Effector memory CD4-positive, alpha-beta T cell (primary cell): ENCODE measurements around the gene CCDC152.

ENCODE experiments used
- DNase-seq, 3 donors: peaks; one replicate each; pipeline ENCODE4 v3.0.0-alpha.2; 2020
- H3K27ac ChIP-seq: 2 replicates; pipeline ENCODE4 v1.7.0; 2013; ENCODE audit warnings: mild to moderate bottlenecking, low read length, moderate library complexity; ENCODE audit not compliant: insufficient read depth, poor library complexity, severe bottlenecking
- H3K27me3 ChIP-seq: replicated peaks from 2 replicates; pipeline ENCODE4 v1.7.0; 2013; ENCODE audit warnings: mild to moderate bottlenecking, low read length; ENCODE audit not compliant: insufficient read depth, control insufficient read depth, poor library complexity, severe bottlenecking
- H3K36me3 ChIP-seq: 2 replicates; pipeline ENCODE4 v1.7.0; 2013; ENCODE audit warnings: mild to moderate bottlenecking, low read length, moderate library complexity; ENCODE audit not compliant: control insufficient read depth, insufficient read depth
- H3K4me1 ChIP-seq: 2 replicates; pipeline ENCODE4 v1.7.0; 2013; ENCODE audit warnings: low read length, mild to moderate bottlenecking; ENCODE audit not compliant: control insufficient read depth, insufficient read depth, poor library complexity, severe bottlenecking
- H3K4me3 ChIP-seq: 2 replicates; pipeline ENCODE4 v1.7.0; 2013; ENCODE audit warnings: low read length, low read depth, mild to moderate bottlenecking; ENCODE audit not compliant: insufficient read depth, poor library complexity, severe bottlenecking
- H3K9me3 ChIP-seq: 2 replicates; pipeline ENCODE4 v1.7.0; 2013; ENCODE audit warnings: mild to moderate bottlenecking, low read length, moderate library complexity; ENCODE audit not compliant: control insufficient read depth

Gene CCDC152

GRCh38 chr5:42770003-42770402 is 13.4 kb downstream of the CCDC152 start:
- H3K27ac ChIP-seq, result no peak overlapping the region
- H3K4me3 ChIP-seq, result no peak overlapping the region
- H3K4me1 ChIP-seq, result no peaks in the 10 kb centered on the region
- no peaks in the 10 kb centered on the region for H3K9me3 ChIP-seq
- no peaks in the 10 kb centered on the region for H3K27me3 ChIP-seq
- DNase-seq, result no peak
- no peaks in the 10 kb centered on the region for H3K36me3 ChIP-seq

- H3K27me3 ChIP-seq, result no peaks in the 10 kb centered on the region
- no peak for DNase-seq
- H3K4me3 ChIP-seq, result no peak overlapping the region
- no peaks in the 10 kb centered on the region for H3K9me3 ChIP-seq
- no peak overlapping the region for H3K27ac ChIP-seq
- H3K36me3 ChIP-seq, result no peaks in the 10 kb centered on the region
- no peaks in the 10 kb centered on the region for H3K4me1 ChIP-seq
Observed at GRCh38 chr5:42772265-42772993, 15.8 kb downstream of the CCDC152 start.

GRCh38 chr5:42779083-42779482 is 22.5 kb downstream of the CCDC152 start:
- H3K36me3 ChIP-seq, result no peaks in the 10 kb centered on the region
- DNase-seq, result no peak
- no peaks in the 10 kb centered on the region for H3K27me3 ChIP-seq
- no peaks in the 10 kb centered on the region for H3K4me1 ChIP-seq
- H3K9me3 ChIP-seq, result no peaks in the 10 kb centered on the region
- H3K4me3 ChIP-seq, result no peak overlapping the region
- H3K27ac ChIP-seq, result no peak overlapping the region

GRCh38 chr5:42781584-42781983 is 25.0 kb downstream of the CCDC152 start:
- Histone ChIP-seq H3K9me3 (no peaks in the 10 kb centered on the region), H3K27me3 (no peaks in the 10 kb centered on the region), H3K27ac (no peak overlapping the region), H3K4me3 (no peak overlapping the region), H3K4me1 (no peaks in the 10 kb centered on the region), H3K36me3 (no peaks in the 10 kb centered on the region)
- DNase-seq, result no peak

- Histone ChIP-seq H3K27ac (no peak overlapping the region), H3K4me1 (no peaks in the 10 kb centered on the region), H3K36me3 (no peaks in the 10 kb centered on the region), H3K27me3 (no peaks in the 10 kb centered on the region), H3K4me3 (no peak overlapping the region), H3K9me3 (no peaks in the 10 kb centered on the region)
- no peak for DNase-seq
Observed at GRCh38 chr5:42784132-42784531, 27.5 kb downstream of the CCDC152 start.

GRCh38 chr5:42785756-42786155 is 29.1 kb downstream of the CCDC152 start:
- Histone ChIP-seq H3K4me1 (no peaks in the 10 kb centered on the region), H3K27ac (no peak overlapping the region), H3K9me3 (no peaks in the 10 kb centered on the region), H3K27me3 (no peaks in the 10 kb centered on the region), H3K4me3 (no peak overlapping the region), H3K36me3 (no peaks in the 10 kb centered on the region)
- DNase-seq, result no peak

- Histone ChIP-seq H3K9me3 (no peaks in the 10 kb centered on the region), H3K4me1 (no peaks in the 10 kb centered on the region), H3K4me3 (no peak overlapping the region), H3K27ac (no peak overlapping the region), H3K36me3 (no peaks in the 10 kb centered on the region), H3K27me3 (no peaks in the 10 kb centered on the region)
- DNase-seq, result no peak
Observed at GRCh38 chr5:42787073-42787472, 30.5 kb downstream of the CCDC152 start.

GRCh38 chr5:42787845-42788244 is 31.2 kb downstream of the CCDC152 start:
- no peaks in the 10 kb centered on the region for H3K4me1 ChIP-seq
- no peaks in the 10 kb centered on the region for H3K27me3 ChIP-seq
- H3K36me3 ChIP-seq, result no peaks in the 10 kb centered on the region
- DNase-seq, result no peak
- H3K4me3 ChIP-seq, result no peak overlapping the region
- no peaks in the 10 kb centered on the region for H3K9me3 ChIP-seq
- H3K27ac ChIP-seq, result no peak overlapping the region

GRCh38 chr5:42791151-42791550 is 34.5 kb downstream of the CCDC152 start:
- no peak overlapping the region for H3K27ac ChIP-seq
- H3K4me3 ChIP-seq, result no peak overlapping the region
- no peaks in the 10 kb centered on the region for H3K9me3 ChIP-seq
- H3K4me1 ChIP-seq, result no peaks in the 10 kb centered on the region
- H3K36me3 ChIP-seq, result no peaks in the 10 kb centered on the region
- DNase-seq, result no peak
- H3K27me3 ChIP-seq, result no peaks in the 10 kb centered on the region

- H3K9me3 ChIP-seq, result no peaks in the 10 kb centered on the region
- H3K27me3 ChIP-seq, result no peaks in the 10 kb centered on the region
- no peaks in the 10 kb centered on the region for H3K4me1 ChIP-seq
- H3K4me3 ChIP-seq, result no peak overlapping the region
- no peak overlapping the region for H3K27ac ChIP-seq
- H3K36me3 ChIP-seq, result no peaks in the 10 kb centered on the region
- no peak for DNase-seq
Observed at GRCh38 chr5:42798284-42799240, 41.9 kb downstream of the CCDC152 start.
